ENCODE data around the gene FBXO31.

The FBXO31 gene

GRCh38 chr16:87284183-87284582 lies 99.4 kb downstream of the FBXO31 start:
- DNase-seq (ENCODE audit: low read depth in 2 of 2) = no peak

- no peak for DNase-seq (ENCODE audit: low read depth in 2 of 2)
Measured at GRCh38 chr16:87279094-87279658, 104.4 kb downstream of the FBXO31 start.

- peak; percentile 17 to 27 for DNase-seq (ENCODE audit: low read depth in 2 of 2)
Measured at GRCh38 chr16:87278191-87279093, 105.1 kb downstream of the FBXO31 start.

Data from stimulated activated CD4-positive, alpha-beta T cell treated with anti-CD3 and anti-CD28 coated beads, Interleukin-15, amount 100 ng/mL, for 48 hours (primary cell).